ENCODE measurements around the gene GARIN5A. TPM values are rescaled to one million over a fixed set of nuclear protein-coding genes. Genes with fewer than 3 reads are reported as not detected.

Gene GARIN5A
- total RNA-seq, 1 donor from 2014 or later = 1.9 TPM

Other genes with a start within 250 kb of the GARIN5A start
- 9.5 and 11.2 TPM in 2 replicates for gene KCNC3, start 147.5 kb downstream of the GARIN5A start, total RNA-seq (ENCODE audit: low replicate concordance)
- gene NAPSA, start 111.2 kb downstream of the GARIN5A start, total RNA-seq (ENCODE audit: low replicate concordance) = 2.3 and 6.0 TPM in 2 replicates
- gene NR1H2, start 100.4 kb downstream of the GARIN5A start, total RNA-seq (ENCODE audit: low replicate concordance) = 30.3 and 41.0 TPM in 2 replicates
- 43.6 and 91.8 TPM in 2 replicates for gene POLD1, start 92.5 kb downstream of the GARIN5A start, total RNA-seq (ENCODE audit: low replicate concordance)
- gene SPIB, start 57.9 kb downstream of the GARIN5A start, total RNA-seq (ENCODE audit: low replicate concordance) = 2.6 and 3.0 TPM in 2 replicates
- gene MYBPC2, start 44.0 kb downstream of the GARIN5A start, total RNA-seq (ENCODE audit: low replicate concordance) = 0.12 TPM in 1 of 2 replicates, not detected in the other
- gene EMC10, start 341 bp downstream of the GARIN5A start, total RNA-seq (ENCODE audit: low replicate concordance) = 137 and 152 TPM in 2 replicates
- 16.2 and 23.2 TPM in 2 replicates for gene JOSD2, start 34.3 kb upstream of the GARIN5A start, total RNA-seq (ENCODE audit: low replicate concordance)
- gene ASPDH, start 37.1 kb upstream of the GARIN5A start, total RNA-seq (ENCODE audit: low replicate concordance) = not detected in 2 replicates
- 0.38 and 21.7 TPM in 2 replicates for gene LRRC4B, start 91.6 kb upstream of the GARIN5A start, total RNA-seq (ENCODE audit: low replicate concordance)
- 0.68 TPM in 1 of 2 replicates, not detected in the other for gene SYT3, start 163.0 kb upstream of the GARIN5A start, total RNA-seq (ENCODE audit: low replicate concordance)
- 1.8 and 3.7 TPM in 2 replicates for gene C19orf81, start 172.6 kb upstream of the GARIN5A start, total RNA-seq (ENCODE audit: low replicate concordance)
- gene SHANK1, start 243.0 kb upstream of the GARIN5A start, total RNA-seq (ENCODE audit: low replicate concordance) = 0.38 and 7.8 TPM in 2 replicates
- gene CLEC11A, start 246.5 kb upstream of the GARIN5A start, total RNA-seq (ENCODE audit: low replicate concordance) = 4.2 and 5.9 TPM in 2 replicates

Data from type B pancreatic cell (in vitro differentiated cells).